Panc1 (cell line): ENCODE measurements around the gene NOS2. TPM values are rescaled to one million over a fixed set of nuclear protein-coding genes. Genes with fewer than 3 reads are reported as not detected.

Experiments
- ATAC-seq: fragments of 200-7000 bp; cut with Tn5 transposase; 2 replicates; pipeline ENCODE4 v1.9.1; 2020; ENCODE audit warnings: mild to moderate bottlenecking, moderate library complexity
- BruUV-seq: library from RNA; stranded (reverse); fragments of 400-500 nt; replicated peaks from 2 replicates; lab custom pipeline; 2021; lab: Mats Ljungman, UMichigan
- CTCF ChIA-PET: fragments of 300-600 bp; sonication (Branson Sonifier 250); formaldehyde crosslinking; loops from one replicate; lab custom pipeline; 2022; ENCODE audit warnings: antibody characterized with exemption; lab: Charles Lee
- POLR2A ChIA-PET: fragments of 300-600 bp; sonication (Branson Sonifier 250); formaldehyde crosslinking; loops from one replicate; lab custom pipeline; 2022; ENCODE audit warnings: antibody characterized with exemption; lab: Charles Lee
- DNase-seq: peaks from one replicate; pipeline ENCODE4 v3.0.0-alpha.2; 2010; ENCODE audit warnings: low read depth, low spot score
- H3K27ac ChIP-seq: 2 replicates; pipeline ENCODE4 v1.5.1; 2011; ENCODE audit warnings: mild to moderate bottlenecking, low read length, inconsistent platforms
- H3K27me3 ChIP-seq: fragments of 200-500 bp; sonication (Bioruptor generic); 2 replicates; pipeline ENCODE4 v1.6.0; 2014; ENCODE audit warnings: low read length, inconsistent platforms; ENCODE audit not compliant: control insufficient read depth, insufficient read depth
- H3K36me3 ChIP-seq: fragments of 200-500 bp; sonication (Bioruptor generic); 2 replicates; pipeline ENCODE4 v1.5.1; 2014; ENCODE audit warnings: inconsistent platforms, mild to moderate bottlenecking, low read length, moderate library complexity; ENCODE audit not compliant: control insufficient read depth, insufficient read depth
- H3K4me1 ChIP-seq: 2 replicates; pipeline ENCODE4 v1.5.1; 2011; ENCODE audit warnings: inconsistent platforms, mild to moderate bottlenecking, low read length, moderate library complexity; ENCODE audit not compliant: control insufficient read depth, insufficient read depth
- H3K4me3 ChIP-seq, 2 experiments: 2 replicates each; pipeline ENCODE4 v1.5.1; 2011 to 2012; ENCODE audit warnings: low read depth in 2 of 2, low read length in 2 of 2, mild to moderate bottlenecking in 2 of 2, inconsistent platforms in 1 of 2, moderate library complexity in 1 of 2
- H3K9me3 ChIP-seq: fragments of 200-500 bp; sonication (Bioruptor generic); 2 replicates; pipeline ENCODE4 v1.5.1; 2014; ENCODE audit warnings: low read depth, mild to moderate bottlenecking, inconsistent platforms, low read length, moderate library complexity; ENCODE audit not compliant: control insufficient read depth, insufficient read depth
- POLR2AphosphoS5 ChIP-seq: IDR thresholded peaks from 2 replicates; pipeline ENCODE4 v1.6.1; 2012; ENCODE audit warnings: mild to moderate bottlenecking, low read depth, low read length, moderate library complexity
- SIN3A ChIP-seq: IDR thresholded peaks from 2 replicates; pipeline ENCODE4 v1.6.1; 2012; ENCODE audit warnings: low read depth, mild to moderate bottlenecking, low read length, moderate library complexity, borderline replicate concordance; ENCODE audit not compliant: insufficient read depth
- TCF7L2 ChIP-seq: IDR thresholded peaks from 2 replicates; pipeline ENCODE4 v1.6.1; 2011; ENCODE audit warnings: mild to moderate bottlenecking, low read depth, low read length, inconsistent platforms
- in situ Hi-C: cut with HindIII; loops from 2 replicates; pipeline ENCODE4 v1.10.0; 2016; ENCODE audit warnings: low sequenced_read_pairs, low pct_unique_long_range_greater_than_20kb
- intact Hi-C: fragments of 100-400 bp; cut with micrococcal nuclease; formaldehyde crosslinking; loops from one replicate; pipeline ENCODE4 v1.10.0; 2022; ENCODE audit not compliant: unreplicated experiment
- total RNA-seq: library from RNA; stranded (reverse); gene quantifications from one replicate; pipeline ENCODE4 v1.2.1, GENCODE V29; 2021; ENCODE audit not compliant: unreplicated experiment
- TF ChIP-seq, protein P1 (sequence below), 2 experiments: IDR thresholded peaks; 2 replicates each; pipeline ENCODE4 v1.6.1; 2011 to 2012; ENCODE audit warnings: low read depth in 2 of 2, control low read depth in 1 of 2, low read length in 1 of 2, mild to moderate bottlenecking in 1 of 2, moderate library complexity in 1 of 2; ENCODE audit not compliant: insufficient read depth in 1 of 2
- TF ChIP-seq, protein P2 (sequence below): fragments of 450-650 bp; IDR thresholded peaks from 2 replicates; pipeline ENCODE4 v1.5.1; 2017; ENCODE audit warnings: mild to moderate bottlenecking

The NOS2 gene
- total RNA-seq, 1 experiment from 2014 or later = 0.08 TPM

DNA sequence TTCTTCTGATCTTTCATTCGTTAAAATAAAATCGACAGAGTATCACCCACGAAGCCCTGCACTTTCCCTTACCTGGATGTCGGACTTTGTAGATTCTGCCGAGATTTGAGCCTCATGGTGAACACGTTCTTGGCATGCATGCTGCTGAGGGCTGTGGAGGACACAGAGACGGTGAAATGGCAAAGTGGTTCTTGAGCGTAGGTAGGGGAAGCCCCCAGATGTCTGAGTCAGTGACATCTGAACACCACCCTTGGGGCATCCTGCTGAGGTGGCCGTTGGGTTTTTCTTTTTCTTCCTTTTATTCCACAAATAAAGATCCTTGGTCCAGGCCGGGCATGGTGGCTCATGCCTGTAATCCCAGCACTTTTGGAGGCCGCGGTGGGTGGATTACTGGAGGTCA, 33.9 kb downstream of the NOS2 start:
- intact Hi-C loops (no loop called here), in situ Hi-C loops (no loop called here)
- H3K4me1 ChIP-seq = no peaks in the 10 kb centered on the region
- H3K27me3 ChIP-seq = no peaks in the 10 kb centered on the region
- no peak overlapping the region for H3K27ac ChIP-seq
- BruUV-seq = no TSS peak
- no peaks in the 10 kb centered on the region for H3K9me3 ChIP-seq
- ATAC-seq (no peak), DNase-seq (no peak)
- H3K36me3 ChIP-seq = no peaks in the 10 kb centered on the region
- TF ChIP-seq, protein P1, sequence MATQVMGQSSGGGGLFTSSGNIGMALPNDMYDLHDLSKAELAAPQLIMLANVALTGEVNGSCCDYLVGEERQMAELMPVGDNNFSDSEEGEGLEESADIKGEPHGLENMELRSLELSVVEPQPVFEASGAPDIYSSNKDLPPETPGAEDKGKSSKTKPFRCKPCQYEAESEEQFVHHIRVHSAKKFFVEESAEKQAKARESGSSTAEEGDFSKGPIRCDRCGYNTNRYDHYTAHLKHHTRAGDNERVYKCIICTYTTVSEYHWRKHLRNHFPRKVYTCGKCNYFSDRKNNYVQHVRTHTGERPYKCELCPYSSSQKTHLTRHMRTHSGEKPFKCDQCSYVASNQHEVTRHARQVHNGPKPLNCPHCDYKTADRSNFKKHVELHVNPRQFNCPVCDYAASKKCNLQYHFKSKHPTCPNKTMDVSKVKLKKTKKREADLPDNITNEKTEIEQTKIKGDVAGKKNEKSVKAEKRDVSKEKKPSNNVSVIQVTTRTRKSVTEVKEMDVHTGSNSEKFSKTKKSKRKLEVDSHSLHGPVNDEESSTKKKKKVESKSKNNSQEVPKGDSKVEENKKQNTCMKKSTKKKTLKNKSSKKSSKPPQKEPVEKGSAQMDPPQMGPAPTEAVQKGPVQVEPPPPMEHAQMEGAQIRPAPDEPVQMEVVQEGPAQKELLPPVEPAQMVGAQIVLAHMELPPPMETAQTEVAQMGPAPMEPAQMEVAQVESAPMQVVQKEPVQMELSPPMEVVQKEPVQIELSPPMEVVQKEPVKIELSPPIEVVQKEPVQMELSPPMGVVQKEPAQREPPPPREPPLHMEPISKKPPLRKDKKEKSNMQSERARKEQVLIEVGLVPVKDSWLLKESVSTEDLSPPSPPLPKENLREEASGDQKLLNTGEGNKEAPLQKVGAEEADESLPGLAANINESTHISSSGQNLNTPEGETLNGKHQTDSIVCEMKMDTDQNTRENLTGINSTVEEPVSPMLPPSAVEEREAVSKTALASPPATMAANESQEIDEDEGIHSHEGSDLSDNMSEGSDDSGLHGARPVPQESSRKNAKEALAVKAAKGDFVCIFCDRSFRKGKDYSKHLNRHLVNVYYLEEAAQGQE (IDR thresholded peaks at IDR 0.05; ENCODE audit: insufficient read depth in 1 of 2, low read depth in 2 of 2, low read length in 1 of 2) = no peak
- TF ChIP-seq, protein P2, sequence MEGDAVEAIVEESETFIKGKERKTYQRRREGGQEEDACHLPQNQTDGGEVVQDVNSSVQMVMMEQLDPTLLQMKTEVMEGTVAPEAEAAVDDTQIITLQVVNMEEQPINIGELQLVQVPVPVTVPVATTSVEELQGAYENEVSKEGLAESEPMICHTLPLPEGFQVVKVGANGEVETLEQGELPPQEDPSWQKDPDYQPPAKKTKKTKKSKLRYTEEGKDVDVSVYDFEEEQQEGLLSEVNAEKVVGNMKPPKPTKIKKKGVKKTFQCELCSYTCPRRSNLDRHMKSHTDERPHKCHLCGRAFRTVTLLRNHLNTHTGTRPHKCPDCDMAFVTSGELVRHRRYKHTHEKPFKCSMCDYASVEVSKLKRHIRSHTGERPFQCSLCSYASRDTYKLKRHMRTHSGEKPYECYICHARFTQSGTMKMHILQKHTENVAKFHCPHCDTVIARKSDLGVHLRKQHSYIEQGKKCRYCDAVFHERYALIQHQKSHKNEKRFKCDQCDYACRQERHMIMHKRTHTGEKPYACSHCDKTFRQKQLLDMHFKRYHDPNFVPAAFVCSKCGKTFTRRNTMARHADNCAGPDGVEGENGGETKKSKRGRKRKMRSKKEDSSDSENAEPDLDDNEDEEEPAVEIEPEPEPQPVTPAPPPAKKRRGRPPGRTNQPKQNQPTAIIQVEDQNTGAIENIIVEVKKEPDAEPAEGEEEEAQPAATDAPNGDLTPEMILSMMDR = no peak
- CTCF ChIA-PET = no interaction called here
- no peak overlapping the region for H3K4me3 ChIP-seq
- POLR2A ChIA-PET = no interaction called here

- Histone ChIP-seq H3K27me3 (no peaks in the 10 kb centered on the region), H3K4me3 (no peak overlapping the region), H3K4me1 (no peaks in the 10 kb centered on the region), H3K27ac (no peak overlapping the region), H3K36me3 (no peaks in the 10 kb centered on the region), H3K9me3 (no peaks in the 10 kb centered on the region)
- in situ Hi-C loops = no loop called here
- CTCF ChIA-PET = no interaction called here
- TF ChIP-seq, protein P1 (IDR thresholded peaks at IDR 0.05; ENCODE audit: insufficient read depth in 1 of 2, low read depth in 2 of 2, low read length in 1 of 2) = no peak
- no peak for TF ChIP-seq POLR2AphosphoS5
- TF ChIP-seq, protein P2 = no peak
- no peak for TF ChIP-seq TCF7L2
- no peak for TF ChIP-seq SIN3A
- BruUV-seq = no TSS peak
- DNase-seq (no peak), ATAC-seq (no peak)
- POLR2A ChIA-PET = no interaction called here
- intact Hi-C loops = no loop called here
Measured at GRCh38 chr17:27765353-27765752, 35.0 kb downstream of the NOS2 start.
